B cell (primary cell): ENCODE data around the gene PRR23C. TPM values are rescaled to one million over a fixed set of nuclear protein-coding genes. Genes with fewer than 3 reads are reported as not detected.

Experiments
- ATAC-seq: fragments of 200-7000 bp; cut with Tn5 transposase; one replicate; pipeline ENCODE4 v1.10.0; 2021; ENCODE audit warnings: low read depth, mild to moderate bottlenecking, moderate number of reproducible peaks, moderate library complexity
- CTCF ChIA-PET: fragments of 350-600 bp; sonication (Branson Sonifier 250); formaldehyde crosslinking; loops from one replicate; lab custom pipeline; 2021; ENCODE audit warnings: antibody characterized with exemption, inconsistent platforms; lab: Charles Lee
- POLR2A ChIA-PET: fragments of 350-600 bp; sonication (Branson Sonifier 250); formaldehyde crosslinking; loops from one replicate; lab custom pipeline; 2021; ENCODE audit warnings: antibody characterized with exemption; lab: Charles Lee
- DNase-seq: peaks from one replicate; pipeline ENCODE4 v3.0.0; 2013
- H2AFZ ChIP-seq: 2 replicates; pipeline ENCODE4 v1.6.1; 2012; ENCODE audit warnings: mild to moderate bottlenecking, low read depth, low read length; ENCODE audit not compliant: insufficient read depth, poor library complexity, severe bottlenecking
- H3K27ac ChIP-seq, 2 donors: 1 replicate in 1 of 2; 2 replicates in 1 of 2; pipeline ENCODE4 v1.5.1; 2012 to 2013; ENCODE audit warnings: low read length in 2 of 2, mild to moderate bottlenecking in 2 of 2, moderate library complexity in 1 of 2
- H3K27me3 ChIP-seq, 4 experiments: fragments of 200-600 bp in 1 of 4; sonication (generic) in 1 of 4; replicated peaks in 1 of 4; 1 replicate in 2 of 4; 2 replicates in 2 of 4; pipeline versions ENCODE4 v1.6.1 to v1.7.0; 2013 to 2016; ENCODE audit warnings: low read length in 3 of 4, mild to moderate bottlenecking in 2 of 4, mixed read lengths in 1 of 4, moderate library complexity in 1 of 4; ENCODE audit not compliant: insufficient read depth in 4 of 4, control insufficient read depth in 3 of 4; ENCODE audit errors: control extremely low read depth in 1 of 4
- H3K36me3 ChIP-seq, 2 experiments: replicated peaks in 1 of 2; 1 replicate in 1 of 2; 2 replicates in 1 of 2; pipeline versions ENCODE4 v1.6.1 to v1.7.1; 2013; ENCODE audit warnings: low read length in 1 of 2; ENCODE audit not compliant: insufficient read depth in 2 of 2, control insufficient read depth in 1 of 2; ENCODE audit errors: control extremely low read depth in 1 of 2, extremely low read depth in 1 of 2
- H3K4me1 ChIP-seq, 2 donors: fragments of 200-600 bp in 1 of 2; sonication (generic) in 1 of 2; 1 replicate in 1 of 2; 2 replicates in 1 of 2; pipeline versions ENCODE4 v1.5.1 to v1.6.1; 2013 to 2017; ENCODE audit warnings: low read length in 2 of 2; ENCODE audit not compliant: control insufficient read depth in 2 of 2, insufficient read depth in 2 of 2
- H3K4me2 ChIP-seq: replicated peaks from 2 replicates; pipeline ENCODE3; 2012; ENCODE audit warnings: mild to moderate bottlenecking, low read depth, low read length; ENCODE audit not compliant: poor library complexity, severe bottlenecking
- H3K4me3 ChIP-seq, 5 experiments: fragments of 200-600 bp in 1 of 5; sonication (generic) in 1 of 5; 1 replicate in 3 of 5; 2 replicates in 2 of 5; pipeline versions ENCODE4 v1.5.1 to v1.7.0; 2011 to 2016; ENCODE audit warnings: low read length in 4 of 5, mild to moderate bottlenecking in 4 of 5, low read depth in 2 of 5, control low read depth in 1 of 5, moderate library complexity in 1 of 5; ENCODE audit not compliant: insufficient read depth in 1 of 5; ENCODE audit errors: control extremely low read depth in 1 of 5, extremely low read depth in 1 of 5
- H3K79me2 ChIP-seq: fragments of 200-600 bp; sonication (generic); one replicate; pipeline ENCODE4 v1.6.0; 2016; ENCODE audit warnings: low read length; ENCODE audit not compliant: control insufficient read depth, insufficient read depth
- H3K9ac ChIP-seq: fragments of 200-600 bp; sonication (generic); 2 replicates; pipeline ENCODE4 v1.6.1; 2017; ENCODE audit warnings: mild to moderate bottlenecking, low read length, moderate library complexity
- H3K9me3 ChIP-seq, 3 donors: one replicate each; pipeline versions ENCODE4 v1.6.1 to v1.7.1; 2013; ENCODE audit warnings: low read length in 2 of 3; ENCODE audit not compliant: control insufficient read depth in 2 of 3, insufficient read depth in 1 of 3; ENCODE audit errors: control extremely low read depth in 1 of 3
- H4K20me1 ChIP-seq: 2 replicates; pipeline ENCODE4 v1.6.0; 2012; ENCODE audit warnings: mild to moderate bottlenecking, low read length; ENCODE audit not compliant: insufficient read depth, control insufficient read depth, poor library complexity, severe bottlenecking
- H3K27ac Mint-ChIP-seq: one replicate; pipeline ENCODE4 v1.8.0; 2021; ENCODE audit warnings: mixed read lengths
- H3K27me3 Mint-ChIP-seq: one replicate; pipeline ENCODE4 v1.8.0; 2021; ENCODE audit warnings: mixed read lengths
- H3K4me1 Mint-ChIP-seq: one replicate; pipeline ENCODE4 v1.8.0; 2021; ENCODE audit warnings: mixed read lengths
- H3K4me3 Mint-ChIP-seq: one replicate; pipeline ENCODE4 v1.8.0; 2021; ENCODE audit warnings: mixed read lengths
- H3K9me3 Mint-ChIP-seq: one replicate; pipeline ENCODE4 v1.8.0; 2022; ENCODE audit warnings: mixed read lengths; ENCODE audit not compliant: insufficient read depth
- EZH2 ChIP-seq: IDR thresholded peaks from 2 replicates; pipeline ENCODE4 v1.6.1; 2012; ENCODE audit warnings: borderline replicate concordance, low read depth, mild to moderate bottlenecking, moderate library complexity, low read length; ENCODE audit not compliant: insufficient read depth, poor library complexity, severe bottlenecking
- WGBS: methylation state at CpG from one replicate; pipeline ENCODE4 v1.1.5; 2013; ENCODE audit warnings: missing lambda C conversion rate; ENCODE audit not compliant: insufficient coverage; 5-methylcytosine and 5-hydroxymethylcytosine counted together
- intact Hi-C: fragments of 100-400 bp; cut with micrococcal nuclease; formaldehyde crosslinking; loops from one replicate; pipeline ENCODE4 v1.10.0; 2022
- polyA plus RNA-seq: library from polyadenylated mRNA; depleted of rRNA; stranded (reverse); fragments of >200 nt; gene quantifications from 2 replicates; pipeline ENCODE4 v1.2.3, GENCODE V29; 2012
- total RNA-seq, 2 donors: library from RNA; stranded (reverse); fragments of 120-200 nt in 1 of 2; gene quantifications; 1 replicate in 1 of 2; 2 replicates in 1 of 2; pipeline versions ENCODE4 v1.2.3 to v1.2.4, GENCODE V29; 2013 to 2022
- TF ChIP-seq, protein P1 (sequence below): fragments of 200-600 bp; IDR thresholded peaks from one replicate; pipeline ENCODE4 v1.8.0; 2022; ENCODE audit warnings: antibody characterized with exemption, mild to moderate bottlenecking

The PRR23C gene
- total and polyA plus RNA-seq, 2 donors (not counting 1 experiment from before 2014, with no cell fraction given): not detected

GRCh38 chr3:139093840-139094239 lies 49.1 kb upstream of the PRR23C start:
- no peak overlapping the region for H3K27ac ChIP-seq
- no peak overlapping the region for H3K9ac ChIP-seq
- DNase-seq (no peak), ATAC-seq (no peak)
- H3K9me3 Mint-ChIP-seq: peaks cover 7% of the 10 kb centered on the region
- no peaks in the 10 kb centered on the region for H3K27me3 ChIP-seq
- H3K36me3 ChIP-seq: no peaks in the 10 kb centered on the region
- H3K4me1 Mint-ChIP-seq: no peaks in the 10 kb centered on the region
- H3K4me2 ChIP-seq: no peak overlapping the region
- no CpG with 5 or more reads among the region's 1 CpG for WGBS
- H3K4me1 ChIP-seq: no peaks in the 10 kb centered on the region
- peaks cover 0 to 3% (median 0%) of the 10 kb centered on the region in 3 donors for H3K9me3 ChIP-seq
- CTCF ChIA-PET: interaction anchor here (0.6 kb wide), 1 partner anchor 687 kb away, joined by 3 read pairs; no protein-coding TSS in a partner anchor
- H3K79me2 ChIP-seq: no peaks in the 10 kb centered on the region
- no peak overlapping the region for H3K4me3 Mint-ChIP-seq
- H3K4me3 ChIP-seq: no peak overlapping the region
- POLR2A ChIA-PET: no interaction called here
- peaks cover 9% of the 10 kb centered on the region for H3K27me3 Mint-ChIP-seq
- H4K20me1 ChIP-seq: no peaks in the 10 kb centered on the region
- TF ChIP-seq, protein P1, sequence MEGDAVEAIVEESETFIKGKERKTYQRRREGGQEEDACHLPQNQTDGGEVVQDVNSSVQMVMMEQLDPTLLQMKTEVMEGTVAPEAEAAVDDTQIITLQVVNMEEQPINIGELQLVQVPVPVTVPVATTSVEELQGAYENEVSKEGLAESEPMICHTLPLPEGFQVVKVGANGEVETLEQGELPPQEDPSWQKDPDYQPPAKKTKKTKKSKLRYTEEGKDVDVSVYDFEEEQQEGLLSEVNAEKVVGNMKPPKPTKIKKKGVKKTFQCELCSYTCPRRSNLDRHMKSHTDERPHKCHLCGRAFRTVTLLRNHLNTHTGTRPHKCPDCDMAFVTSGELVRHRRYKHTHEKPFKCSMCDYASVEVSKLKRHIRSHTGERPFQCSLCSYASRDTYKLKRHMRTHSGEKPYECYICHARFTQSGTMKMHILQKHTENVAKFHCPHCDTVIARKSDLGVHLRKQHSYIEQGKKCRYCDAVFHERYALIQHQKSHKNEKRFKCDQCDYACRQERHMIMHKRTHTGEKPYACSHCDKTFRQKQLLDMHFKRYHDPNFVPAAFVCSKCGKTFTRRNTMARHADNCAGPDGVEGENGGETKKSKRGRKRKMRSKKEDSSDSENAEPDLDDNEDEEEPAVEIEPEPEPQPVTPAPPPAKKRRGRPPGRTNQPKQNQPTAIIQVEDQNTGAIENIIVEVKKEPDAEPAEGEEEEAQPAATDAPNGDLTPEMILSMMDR: no peak
- no peak for TF ChIP-seq EZH2
- intact Hi-C loops: no loop called here
- H3K27ac Mint-ChIP-seq: no peak overlapping the region
- no peak overlapping the region for H2AFZ ChIP-seq

- H3K79me2 ChIP-seq: no peaks in the 10 kb centered on the region
- Mint-ChIP-seq H3K9me3 (peaks cover 4% of the 10 kb centered on the region), H3K27ac (no peak overlapping the region), H3K4me1 (no peaks in the 10 kb centered on the region), H3K27me3 (peaks cover 3% of the 10 kb centered on the region), H3K4me3 (no peak overlapping the region)
- intact Hi-C loops: no loop called here
- TF ChIP-seq, protein P1: no peak
- TF ChIP-seq EZH2: no peak
- no peak overlapping the region for H3K4me2 ChIP-seq
- no peak overlapping the region for H3K4me3 ChIP-seq
- no peak overlapping the region for H3K27ac ChIP-seq
- no peaks in the 10 kb centered on the region for H4K20me1 ChIP-seq
- ATAC-seq: no peak
- H3K27me3 ChIP-seq: no peaks in the 10 kb centered on the region
- no peak overlapping the region for H3K9ac ChIP-seq
- ChIA-PET CTCF (no interaction called here), POLR2A (no interaction called here)
- no peaks in the 10 kb centered on the region for H3K4me1 ChIP-seq
- no peak for DNase-seq
- WGBS: 76% methylated on average over 6 of the region's 8 CpGs
- H3K9me3 ChIP-seq: peaks cover 0 to 3% (median 0%) of the 10 kb centered on the region in 3 donors
- H3K36me3 ChIP-seq: no peaks in the 10 kb centered on the region
- no peak overlapping the region for H2AFZ ChIP-seq
These were observed 44.0 kb upstream of the PRR23C start for GRCh38 chr3:139088462-139089324.
